ENCODE data around the gene ATP2B1. TPM values are rescaled to one million over a fixed set of nuclear protein-coding genes. Genes with fewer than 3 reads are reported as not detected.

ATP2B1 gene
- total RNA-seq, 1 experiment from 2014 or later, result 20.6 TPM

GRCh38 chr12:89634508-89634907, 74.1 kb downstream of the ATP2B1 start:
- H2BK15ac ChIP-seq (ENCODE audit: low read depth, low read length), result no peak overlapping the region
- no peaks in the 10 kb centered on the region for H3K4me1 ChIP-seq (ENCODE audit: insufficient read depth, low read length)
- H3K79me2 ChIP-seq (ENCODE audit: insufficient read depth, low read length), result no peaks in the 10 kb centered on the region
- no peak overlapping the region for H2AK5ac ChIP-seq (ENCODE audit: insufficient read length, low read length)
- no peak overlapping the region for H2BK12ac ChIP-seq (ENCODE audit: insufficient read length, low read depth, low read length)
- H3K18ac ChIP-seq (ENCODE audit: insufficient read length, low read depth, low read length), result no peak overlapping the region
- no peak overlapping the region for H3K14ac ChIP-seq (ENCODE audit: insufficient read depth, low read length)
- no peak overlapping the region for H2BK20ac ChIP-seq (ENCODE audit: low read depth, low read length, poor library complexity, severe bottlenecking)
- H3K4me1 Mint-ChIP-seq, result no peaks in the 10 kb centered on the region
- H3K36me3 Mint-ChIP-seq (ENCODE audit: insufficient read depth in 1 of 3, low read depth in 3 of 3), result peaks cover 0 to 4% (median 0%) of the 10 kb centered on the region in 3 experiments; a peak in 1 of 7 replicates
- H4K5ac ChIP-seq (ENCODE audit: insufficient read length, low read depth, low read length), result no peak overlapping the region
- H3K4me3 Mint-ChIP-seq, result no peak overlapping the region
- no peak overlapping the region for H3T11ph ChIP-seq (ENCODE audit: low read length)
- H3K27ac Mint-ChIP-seq, result no peak overlapping the region
- no peak overlapping the region for H2BK5ac ChIP-seq (ENCODE audit: insufficient read length, low read length)
- H3K56ac ChIP-seq (ENCODE audit: insufficient read length, low read depth, low read length), result no peak overlapping the region
- no peak overlapping the region for H4K91ac ChIP-seq (ENCODE audit: insufficient read length, low read depth, low read length)
- no peaks in the 10 kb centered on the region for H3K9me3 ChIP-seq (ENCODE audit: control insufficient read depth, low read depth, low read length)
- no peak overlapping the region for H3K4ac ChIP-seq (ENCODE audit: low read depth, low read length)
- H4K8ac ChIP-seq (replicated peaks; ENCODE audit: insufficient read length, low read depth, low read length), result no peak overlapping the region
- H2AFZ ChIP-seq (ENCODE audit: low read length), result no peak overlapping the region
- no peaks in the 10 kb centered on the region for H4K20me1 ChIP-seq (ENCODE audit: control insufficient read depth, insufficient read depth, insufficient read length)
- H3K23ac ChIP-seq (ENCODE audit: insufficient read length, low read depth, low read length), result no peak overlapping the region
- no peak for TF ChIP-seq CTCF (conservative IDR thresholded peaks at IDR 0.05)
- no peaks in the 10 kb centered on the region for H3K79me1 ChIP-seq (ENCODE audit: insufficient read depth, low read depth, low read length, poor library complexity, severe bottlenecking)
- no CpG with 5 or more reads among the region's 3 CpGs for WGBS (ENCODE audit: extremely low coverage, insufficient read length, low lambda C conversion rate)
- no peaks in the 10 kb centered on the region for H3K27me3 Mint-ChIP-seq (ENCODE audit: low read depth)
- H3K27ac ChIP-seq (ENCODE audit: insufficient read length, low read depth, low read length), result no peak overlapping the region
- no peak overlapping the region for H2BK120ac ChIP-seq (ENCODE audit: low read depth, low read length, poor library complexity, severe bottlenecking)
- no peaks in the 10 kb centered on the region for H3K23me2 ChIP-seq (ENCODE audit: insufficient read length, low read depth, low read length, poor library complexity, severe bottlenecking)
- H3K4me2 ChIP-seq (ENCODE audit: insufficient read depth, insufficient read length, low read length), result no peak overlapping the region
- no peak for DNase-seq
- no peak overlapping the region for H3K9ac ChIP-seq (ENCODE audit: extremely low read depth, insufficient read length, low read length)
- H3K27me3 ChIP-seq (ENCODE audit: insufficient read depth, low read length), result no peaks in the 10 kb centered on the region
- no peaks in the 10 kb centered on the region for H3K9me3 Mint-ChIP-seq
